Chondrocyte (in vitro differentiated cells): ENCODE measurements around the gene TH. TPM values are rescaled to one million over a fixed set of nuclear protein-coding genes. Genes with fewer than 3 reads are reported as not detected.

Source experiments
- DNase-seq: peaks from one replicate; pipeline ENCODE4 v3.0.0; 2021; ENCODE audit warnings: mixed read lengths, low spot score
- H3K27ac Mint-ChIP-seq: one replicate; pipeline ENCODE4 v1.8.0; 2021; ENCODE audit warnings: mild to moderate bottlenecking, moderate library complexity, mixed read lengths; ENCODE audit not compliant: unreplicated experiment
- H3K27me3 Mint-ChIP-seq: 2 replicates; pipeline ENCODE4 v1.8.0; 2021; ENCODE audit warnings: low read depth, mixed read lengths
- H3K36me3 Mint-ChIP-seq: 2 replicates; pipeline ENCODE4 v1.8.0; 2021; ENCODE audit warnings: low read depth, mixed read lengths
- H3K4me1 Mint-ChIP-seq: 2 replicates; pipeline ENCODE4 v1.8.0; 2021; ENCODE audit warnings: low read depth, mild to moderate bottlenecking, mixed read lengths
- H3K4me3 Mint-ChIP-seq: one replicate; pipeline ENCODE4 v1.8.0; 2021; ENCODE audit warnings: mild to moderate bottlenecking, moderate library complexity, mixed read lengths; ENCODE audit not compliant: unreplicated experiment
- H3K9me3 Mint-ChIP-seq: 2 replicates; pipeline ENCODE4 v1.8.0; 2021; ENCODE audit warnings: low read depth, mixed read lengths
- CTCF ChIP-seq: fragments of 200-600 bp; sonication (generic); IDR thresholded peaks from 2 replicates; pipeline ENCODE4 v1.5.0; 2021; ENCODE audit warnings: antibody characterized with exemption, mild to moderate bottlenecking, moderate library complexity
- total RNA-seq: library from RNA; stranded (reverse); gene quantifications from 3 replicates; pipeline ENCODE4 v1.2.1, GENCODE V29; 2021

Gene TH
- total RNA-seq, 1 donor from 2014 or later, result not detected

- H3K27me3 Mint-ChIP-seq, result peaks cover 28% of the 10 kb centered on the region
- no peak overlapping the region for H3K4me3 Mint-ChIP-seq
- H3K27ac Mint-ChIP-seq, result no peak overlapping the region
- peaks cover 1% of the 10 kb centered on the region for H3K36me3 Mint-ChIP-seq
- DNase-seq, result peak; percentile 68
- H3K4me1 Mint-ChIP-seq, result peaks cover 6% of the 10 kb centered on the region
- peaks cover 2% of the 10 kb centered on the region for H3K9me3 Mint-ChIP-seq
- no peak for TF ChIP-seq CTCF
These were observed 38.9 kb upstream of the TH start for GRCh38 chr11:2210366-2211112.

- H3K27me3 Mint-ChIP-seq, result peaks cover 28% of the 10 kb centered on the region
- H3K4me3 Mint-ChIP-seq, result no peak overlapping the region
- DNase-seq, result peak; percentile 92
- H3K4me1 Mint-ChIP-seq, result peaks cover 6% of the 10 kb centered on the region
- H3K9me3 Mint-ChIP-seq, result peaks cover 2% of the 10 kb centered on the region
- H3K27ac Mint-ChIP-seq, result no peak overlapping the region
- TF ChIP-seq CTCF, result no peak
- H3K36me3 Mint-ChIP-seq, result peaks cover 1% of the 10 kb centered on the region
These were observed 38.3 kb upstream of the TH start for GRCh38 chr11:2209900-2210321.

DNA sequence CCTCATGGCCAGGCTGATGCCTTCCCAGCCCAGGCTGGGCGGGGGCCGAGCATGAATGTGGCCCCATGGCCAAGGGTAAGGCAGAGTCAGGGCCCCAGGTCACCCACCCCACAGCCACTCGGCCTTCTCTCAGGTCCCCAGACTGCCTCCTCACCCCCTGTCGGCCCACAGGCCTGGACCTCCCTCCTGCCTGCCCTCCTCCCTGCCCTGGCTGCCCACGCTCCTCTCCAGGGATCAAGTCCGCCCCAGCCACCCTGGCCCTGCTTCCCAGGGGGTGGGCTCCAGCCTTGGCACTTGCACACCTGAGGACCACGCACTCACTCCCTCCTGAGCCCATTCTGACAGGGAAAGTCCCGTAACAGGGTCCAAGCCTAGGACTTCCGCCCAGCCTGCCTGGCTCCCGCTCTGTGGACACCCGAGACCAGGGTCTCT lies 37.8 kb upstream of the TH start:
- Mint-ChIP-seq H3K27me3 (peaks cover 25% of the 10 kb centered on the region), H3K4me3 (no peak overlapping the region), H3K36me3 (peaks cover 1% of the 10 kb centered on the region), H3K9me3 (peaks cover 2% of the 10 kb centered on the region), H3K4me1 (peaks cover 6% of the 10 kb centered on the region), H3K27ac (no peak overlapping the region)
- DNase-seq, result peak; percentile 79
- TF ChIP-seq CTCF, result no peak

GRCh38 chr11:2208691-2209369 lies 37.2 kb upstream of the TH start:
- peaks cover 6% of the 10 kb centered on the region for H3K4me1 Mint-ChIP-seq
- no peak overlapping the region for H3K4me3 Mint-ChIP-seq
- H3K36me3 Mint-ChIP-seq, result peaks cover 1% of the 10 kb centered on the region
- peaks cover 2% of the 10 kb centered on the region for H3K9me3 Mint-ChIP-seq
- H3K27me3 Mint-ChIP-seq, result peaks cover 19% of the 10 kb centered on the region
- no peak overlapping the region for H3K27ac Mint-ChIP-seq
- TF ChIP-seq CTCF, result peak; percentile 28
- peak; percentile 89 for DNase-seq

- no peaks in the 10 kb centered on the region for H3K4me1 Mint-ChIP-seq
- no peak for TF ChIP-seq CTCF
- H3K9me3 Mint-ChIP-seq, result peaks cover 2% of the 10 kb centered on the region
- H3K27me3 Mint-ChIP-seq, result peaks cover 14% of the 10 kb centered on the region
- DNase-seq, result peak; percentile 73
- H3K4me3 Mint-ChIP-seq, result no peak overlapping the region
- H3K27ac Mint-ChIP-seq, result no peak overlapping the region
- H3K36me3 Mint-ChIP-seq, result peaks cover 1% of the 10 kb centered on the region
These were observed 36.4 kb upstream of the TH start for GRCh38 chr11:2207773-2208621.
